GM19467 (cell line): ENCODE results near the gene TFR2.
A peak's percentile ranks its signal among the peaks of the same experiment; 100 is the strongest.
"Not testable (repeated sequence)": the region's sequence is repeated elsewhere in the genome, so short reads cannot be mapped to it uniquely, and the experiment has no call there.

Experiments
- ATAC-seq: cut with Tn5 transposase; IDR thresholded peaks from one replicate; pipeline ENCODE4 v1.9.1; 2021; ENCODE audit warnings: mild to moderate bottlenecking, moderate library complexity; ENCODE audit not compliant: unreplicated experiment

Gene TFR2

GRCh38 chr7:100678291-100678984, 37.1 kb upstream of the TFR2 start:
- no peak for ATAC-seq

GRCh38 chr7:100677308-100678267, 36.2 kb upstream of the TFR2 start:
- no peak for ATAC-seq

GRCh38 chr7:100676501-100677306, 35.4 kb upstream of the TFR2 start:
- ATAC-seq, result no peak

GRCh38 chr7:100675581-100676350, 34.4 kb upstream of the TFR2 start:
- peak; percentile 33 for ATAC-seq

- peak; percentile 1 for ATAC-seq
Measured at GRCh38 chr7:100675105-100675451, 33.7 kb upstream of the TFR2 start.

GRCh38 chr7:100674411-100675104, 33.2 kb upstream of the TFR2 start:
- no peak for ATAC-seq

GRCh38 chr7:100673942-100674410, 32.6 kb upstream of the TFR2 start:
- no peak for ATAC-seq

- ATAC-seq, result peak; percentile 50
Measured at GRCh38 chr7:100673302-100673941, 32.1 kb upstream of the TFR2 start, which contains the start of gene GNB2. Gene GNB2, plus strand, starts transcription at chr7:100673740. Its CDS starts 2,526 bp downstream, at chr7:100676266.

GRCh38 chr7:100671353-100672327, 30.3 kb upstream of the TFR2 start:
- no peak for ATAC-seq

GRCh38 chr7:100670074-100670473, 28.7 kb upstream of the TFR2 start:
- no peak for ATAC-seq

- not testable (repeated sequence) for ATAC-seq
Measured at GRCh38 chr7:100669106-100669505, 27.8 kb upstream of the TFR2 start.

GRCh38 chr7:100668069-100668449, 26.7 kb upstream of the TFR2 start:
- ATAC-seq, result no peak

- ATAC-seq, result no peak
Measured at GRCh38 chr7:100667331-100668068, 26.1 kb upstream of the TFR2 start.

GRCh38 chr7:100665168-100665726, 23.9 kb upstream of the TFR2 start:
- no peak for ATAC-seq

GRCh38 chr7:100662194-100662776, 20.9 kb upstream of the TFR2 start:
- ATAC-seq, result not testable (repeated sequence)

GRCh38 chr7:100655908-100656674, 14.7 kb upstream of the TFR2 start, which contains the start of gene ACTL6B:
Gene ACTL6B, minus strand, starts transcription at chr7:100656448. Its CDS starts 94 bp downstream, at chr7:100656354.
- ATAC-seq, result no peak
